H1 (cell line): Measurements from ENCODE around the gene DCPS. TPM values are rescaled to one million over a fixed set of nuclear protein-coding genes. Genes with fewer than 3 reads are reported as not detected.

Experiments
- CTCF ChIA-PET: fragments of 300-600 bp; sonication (Branson Sonifier 250); formaldehyde crosslinking; loops from one replicate; lab custom pipeline; 2021; ENCODE audit not compliant: partially characterized antibody; lab: Charles Lee
- POLR2A ChIA-PET: fragments of 300-600 bp; sonication (Branson Sonifier 250); formaldehyde crosslinking; loops from one replicate; lab custom pipeline; 2021; ENCODE audit warnings: inconsistent platforms; ENCODE audit not compliant: partially characterized antibody; lab: Charles Lee
- DNase-seq, 2 experiments: peaks; one replicate each; pipeline versions ENCODE4 v3.0.0 to v3.0.0-alpha.2; 2010 to 2022; ENCODE audit warnings: low spot score in 2 of 2, low read depth in 1 of 2, mixed read lengths in 1 of 2
- FAIRE-seq: peaks from 2 replicates; lab custom pipeline; 2011; peaks lifted over from hg19 to GRCh38; lab: Jason Lieb, UNC
- H2AFZ ChIP-seq: 2 replicates; pipeline ENCODE4 v1.8.1; 2012; ENCODE audit warnings: low read length, inconsistent platforms
- H2AK5ac ChIP-seq: 2 replicates; pipeline ENCODE4 v1.6.1; 2013; ENCODE audit warnings: low read depth, low read length
- H2BK120ac ChIP-seq: replicated peaks from 2 replicates; pipeline ENCODE3; 2013; ENCODE audit warnings: low read depth, low read length, inconsistent platforms
- H2BK12ac ChIP-seq: 2 replicates; pipeline ENCODE4 v1.6.1; 2013; ENCODE audit warnings: low read depth, low read length
- H2BK15ac ChIP-seq: 2 replicates; pipeline ENCODE4 v1.6.1; 2013; ENCODE audit warnings: low read length
- H2BK20ac ChIP-seq: 2 replicates; pipeline ENCODE4 v1.6.1; 2013; ENCODE audit warnings: low read length
- H2BK5ac ChIP-seq: 2 replicates; pipeline ENCODE4 v1.6.1; 2013; ENCODE audit warnings: low read depth, low read length
- H3K14ac ChIP-seq: 2 replicates; pipeline ENCODE4 v1.6.1; 2013; ENCODE audit warnings: inconsistent platforms; ENCODE audit not compliant: insufficient read length
- H3K18ac ChIP-seq: 2 replicates; pipeline ENCODE4 v1.6.1; 2013; ENCODE audit warnings: low read length; ENCODE audit errors: extremely low read depth
- H3K23ac ChIP-seq: 2 replicates; pipeline ENCODE4 v1.6.1; 2013; ENCODE audit warnings: inconsistent platforms; ENCODE audit not compliant: insufficient read length
- H3K23me2 ChIP-seq: 2 replicates; pipeline ENCODE4 v1.6.1; 2013; ENCODE audit warnings: low read depth, low read length
- H3K27ac ChIP-seq: 2 replicates; pipeline ENCODE4 v1.6.1; 2011; ENCODE audit warnings: low read depth, low read length, inconsistent platforms
- H3K27me3 ChIP-seq, 4 experiments: replicated peaks in 1 of 4; 1 replicate in 1 of 4; 2 replicates in 3 of 4; pipeline versions ENCODE4 v1.6.1 to v1.8.1; 2011 to 2013; ENCODE audit warnings: low read length in 3 of 4, mild to moderate bottlenecking in 3 of 4, inconsistent platforms in 2 of 4, mixed read lengths in 2 of 4, moderate library complexity in 1 of 4; ENCODE audit not compliant: control insufficient read depth in 3 of 4, insufficient read depth in 3 of 4; ENCODE audit errors: extremely low read depth in 1 of 4
- H3K36me3 ChIP-seq, 4 experiments: 2 replicates each; pipeline versions ENCODE4 v1.6.1 to v1.8.1; 2011 to 2013; ENCODE audit warnings: mild to moderate bottlenecking in 4 of 4, low read length in 3 of 4, moderate library complexity in 2 of 4, control low read depth in 1 of 4, inconsistent platforms in 1 of 4; ENCODE audit not compliant: insufficient read depth in 4 of 4, control insufficient read depth in 2 of 4
- H3K4ac ChIP-seq: replicated peaks from 2 replicates; pipeline ENCODE3; 2013; ENCODE audit warnings: low read length, low read depth, mixed read lengths, inconsistent platforms; ENCODE audit not compliant: insufficient read length
- H3K4me1 ChIP-seq, 4 experiments: replicated peaks in 1 of 4; 1 replicate in 1 of 4; 2 replicates in 3 of 4; pipeline versions ENCODE4 v1.6.1 to v1.8.1; 2011 to 2013; ENCODE audit warnings: low read length in 3 of 4, inconsistent platforms in 2 of 4, mixed read lengths in 1 of 4; ENCODE audit not compliant: insufficient read depth in 4 of 4, control insufficient read depth in 3 of 4
- H3K4me2 ChIP-seq, 2 experiments: 2 replicates each; pipeline versions ENCODE4 v1.6.1 to v1.8.1; 2011 to 2013; ENCODE audit warnings: low read depth in 2 of 2, low read length in 2 of 2, control low read depth in 1 of 2, inconsistent platforms in 1 of 2, mild to moderate bottlenecking in 1 of 2; ENCODE audit not compliant: insufficient read depth in 1 of 2
- H3K4me3 ChIP-seq, 4 experiments: fragments of 200-600, 300-600 bp in 1 of 4; sonication (generic), shearing (Covaris generic), sonication (Bioruptor Twin) in 1 of 4; 2 replicates each; pipeline versions ENCODE4 v1.5.1 to v1.8.1; 2011 to 2016; ENCODE audit warnings: low read length in 4 of 4, low read depth in 3 of 4, control low read depth in 2 of 4, inconsistent platforms in 2 of 4, mild to moderate bottlenecking in 2 of 4, mixed read lengths in 1 of 4, moderate library complexity in 1 of 4; ENCODE audit not compliant: insufficient read depth in 2 of 4; ENCODE audit errors: extremely low read depth in 1 of 4
- H3K56ac ChIP-seq: replicated peaks from 2 replicates; pipeline ENCODE3; 2013; ENCODE audit warnings: low read depth, mild to moderate bottlenecking, mixed read lengths, low read length, inconsistent platforms; ENCODE audit not compliant: insufficient read length
- H3K79me1 ChIP-seq: 2 replicates; pipeline ENCODE4 v1.6.1; 2013; ENCODE audit warnings: low read depth, low read length, control low read depth
- H3K79me2 ChIP-seq, 2 experiments: 2 replicates each; pipeline versions ENCODE4 v1.6.1 to v1.8.1; 2012 to 2013; ENCODE audit warnings: low read length in 2 of 2, mild to moderate bottlenecking in 2 of 2, inconsistent platforms in 1 of 2; ENCODE audit not compliant: insufficient read depth in 2 of 2, control insufficient read depth in 1 of 2
- H3K9ac ChIP-seq, 4 experiments: replicated peaks in 1 of 4; 1 replicate in 1 of 4; 2 replicates in 3 of 4; pipeline versions ENCODE4 v1.6.1 to v1.8.1; 2011 to 2013; ENCODE audit warnings: low read depth in 3 of 4, low read length in 3 of 4, control low read depth in 2 of 4, mild to moderate bottlenecking in 2 of 4, moderate library complexity in 2 of 4, inconsistent platforms in 1 of 4; ENCODE audit errors: extremely low read depth in 1 of 4
- H3K9me3 ChIP-seq, 2 experiments: 2 replicates each; pipeline versions ENCODE4 v1.6.1 to v1.8.1; 2012 to 2013; ENCODE audit warnings: mild to moderate bottlenecking in 2 of 2, moderate library complexity in 2 of 2, control low read depth in 1 of 2, inconsistent platforms in 1 of 2, low read depth in 1 of 2, low read length in 1 of 2, mixed read lengths in 1 of 2; ENCODE audit not compliant: insufficient read depth in 2 of 2
- H4K20me1 ChIP-seq, 2 experiments: replicated peaks in 1 of 2; 2 replicates each; pipeline versions ENCODE3 to v1.8.1; 2011 to 2013; ENCODE audit warnings: inconsistent platforms in 2 of 2, low read length in 2 of 2, mild to moderate bottlenecking in 1 of 2; ENCODE audit not compliant: insufficient read depth in 2 of 2, control insufficient read depth in 1 of 2
- H4K5ac ChIP-seq: 2 replicates; pipeline ENCODE4 v1.6.1; 2013; ENCODE audit warnings: low read length, low read depth, mixed read lengths, inconsistent platforms; ENCODE audit not compliant: insufficient read length
- H4K8ac ChIP-seq: 2 replicates; pipeline ENCODE4 v1.8.0; 2013; ENCODE audit warnings: mild to moderate bottlenecking, moderate library complexity, low read length, inconsistent platforms; ENCODE audit not compliant: insufficient read depth; ENCODE audit errors: extremely low read depth
- H4K91ac ChIP-seq: replicated peaks from 2 replicates; pipeline ENCODE3; 2013; ENCODE audit warnings: low read length, mixed read lengths, inconsistent platforms; ENCODE audit not compliant: insufficient read length
- ASH2L ChIP-seq: fragments of 200-600, 300-600 bp; sonication (generic); IDR thresholded peaks from one replicate; pipeline ENCODE4 v1.7.1; 2017; ENCODE audit warnings: low read length
- CBX8 ChIP-seq: fragments of 300-800, 300-1000 bp; sonication (generic); IDR thresholded peaks from 2 replicates; pipeline ENCODE4 v1.7.1; 2016; ENCODE audit warnings: low read depth, low read length, borderline replicate concordance
- EP300 ChIP-seq, 2 experiments: IDR thresholded peaks; 1 replicate in 1 of 2; 2 replicates in 1 of 2; pipeline ENCODE4 v1.6.1; 2011 to 2012; ENCODE audit warnings: low read depth in 2 of 2, low read length in 2 of 2, mild to moderate bottlenecking in 2 of 2, borderline replicate concordance in 1 of 2, inconsistent platforms in 1 of 2, moderate library complexity in 1 of 2
- POLR2AphosphoS5 ChIP-seq: IDR thresholded peaks from 2 replicates; pipeline ENCODE4 v1.6.1; 2011; ENCODE audit warnings: low read depth, low read length
- SIRT6 ChIP-seq: IDR thresholded peaks from one replicate; pipeline ENCODE4 v1.7.1; 2012; ENCODE audit warnings: low read length, inconsistent platforms
- SIX5 ChIP-seq: IDR thresholded peaks from 2 replicates; pipeline ENCODE4 v1.6.1; 2011; ENCODE audit warnings: mild to moderate bottlenecking, low read depth, low read length
- SP4 ChIP-seq: IDR thresholded peaks from 2 replicates; pipeline ENCODE4 v1.6.1; 2012; ENCODE audit warnings: low read length, inconsistent platforms
- SRF ChIP-seq: IDR thresholded peaks from 2 replicates; pipeline ENCODE4 v1.6.1; 2011; ENCODE audit warnings: mild to moderate bottlenecking, low read depth, low read length, moderate library complexity
- WGBS, 2 experiments: shearing (Covaris generic) in 1 of 2; methylation state at CpG; one replicate each; pipeline versions ENCODE4 v1.1.6 to v1.1.7; 2013 to 2015; ENCODE audit warnings: low lambda C conversion rate in 2 of 2, mixed read lengths in 2 of 2, inconsistent platforms in 1 of 2, low coverage in 1 of 2, missing lambda C conversion rate in 1 of 2; ENCODE audit not compliant: insufficient replicate concordance in 2 of 2, insufficient coverage in 1 of 2, insufficient read length in 1 of 2; ENCODE audit errors: extremely low coverage in 1 of 2, missing lambda C conversion rate in 1 of 2; 5-methylcytosine and 5-hydroxymethylcytosine counted together
- polyA plus RNA-seq, 7 experiments: library from polyadenylated mRNA; depleted of rRNA in 3 of 7; stranded (reverse) in 5 of 7; unstranded in 2 of 7; fragments of >200 nt in 5 of 7; fragments of 200-250 nt in 2 of 7; gene quantifications; 1 replicate in 5 of 7; 2 replicates in 1 of 7; 4 replicates in 1 of 7; pipeline versions ENCODE4 v1.2.1 to v1.2.3, GENCODE V29; 2011 to 2013; ENCODE audit warnings: missing spikeins in 2 of 7, mixed read lengths in 2 of 7
- total RNA-seq: library from RNA; stranded (reverse); fragmentation: NEBNext Ultra II Directional; extraction: Animal tissue kit (Norgen Biotek cat#: 25700); gene quantifications from 2 replicates; pipeline ENCODE4 v1.2.1, GENCODE V29; 2021
- TF ChIP-seq, protein P1 (sequence below): IDR thresholded peaks from 2 replicates; pipeline ENCODE4 v1.6.1; 2012; ENCODE audit warnings: inconsistent platforms
- TF ChIP-seq, protein P2 (sequence below): IDR thresholded peaks from 2 replicates; pipeline ENCODE4 v1.6.1; 2012; ENCODE audit warnings: inconsistent platforms

Gene DCPS
- total and polyA plus RNA-seq, 2 of the 8 experiments (the other 6 are each of a cell fraction or from before 2014, with no cell fraction given) = 24.6 to 55.2 TPM

DNA sequence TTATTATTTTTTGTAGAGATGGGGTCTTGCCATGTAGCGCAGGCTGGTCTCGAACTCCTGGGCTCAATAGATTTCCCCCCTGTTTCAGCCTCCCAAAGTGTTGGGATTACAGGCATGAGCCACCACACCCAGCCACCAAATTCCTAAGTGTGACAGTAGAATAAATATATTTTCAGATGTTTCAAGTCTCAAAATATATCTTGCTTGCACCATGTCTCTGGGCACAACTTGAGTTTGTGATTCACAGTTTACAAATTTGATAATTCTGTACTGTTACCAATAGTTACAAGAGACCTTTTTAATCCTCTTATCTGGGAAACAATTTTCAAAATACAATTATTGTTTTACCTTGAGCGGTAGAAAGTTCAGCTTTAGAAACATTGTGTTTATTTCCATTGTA lies 19.1 kb downstream of the DCPS start:
- H3K79me1 ChIP-seq = peaks cover 4% of the 10 kb centered on the region; the same call in 1 of the 2 replicates
- no peak overlapping the region for H2BK120ac ChIP-seq
- TF ChIP-seq SIRT6 (no peak), ASH2L (no peak), SP4 (no peak), SRF (no peak), POLR2AphosphoS5 (no peak), CBX8 (no peak), SIX5 (no peak), EP300 (IDR thresholded peaks at IDR 0.05; ENCODE audit: borderline replicate concordance in 1 of 2, low read depth in 2 of 2, low read length in 2 of 2) (no peak)
- TF ChIP-seq, protein P1, sequence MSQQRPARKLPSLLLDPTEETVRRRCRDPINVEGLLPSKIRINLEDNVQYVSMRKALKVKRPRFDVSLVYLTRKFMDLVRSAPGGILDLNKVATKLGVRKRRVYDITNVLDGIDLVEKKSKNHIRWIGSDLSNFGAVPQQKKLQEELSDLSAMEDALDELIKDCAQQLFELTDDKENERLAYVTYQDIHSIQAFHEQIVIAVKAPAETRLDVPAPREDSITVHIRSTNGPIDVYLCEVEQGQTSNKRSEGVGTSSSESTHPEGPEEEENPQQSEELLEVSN = no peak
- TF ChIP-seq, protein P2, sequence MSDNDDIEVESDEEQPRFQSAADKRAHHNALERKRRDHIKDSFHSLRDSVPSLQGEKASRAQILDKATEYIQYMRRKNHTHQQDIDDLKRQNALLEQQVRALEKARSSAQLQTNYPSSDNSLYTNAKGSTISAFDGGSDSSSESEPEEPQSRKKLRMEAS = no peak
- no peak overlapping the region for H3K14ac ChIP-seq
- H3K56ac ChIP-seq = no peak overlapping the region
- no peaks in the 10 kb centered on the region for H3K27me3 ChIP-seq
- no peak overlapping the region for H3K4ac ChIP-seq
- no peaks in the 10 kb centered on the region for H3K23me2 ChIP-seq
- no peak overlapping the region for H2AFZ ChIP-seq
- no peaks in the 10 kb centered on the region for H3K9me3 ChIP-seq
- FAIRE-seq = no peak
- H3K27ac ChIP-seq = no peak overlapping the region
- H4K20me1 ChIP-seq = peaks cover 0 to 4% of the 10 kb centered on the region in 2 experiments
- no peaks in the 10 kb centered on the region for H3K36me3 ChIP-seq
- no peaks in the 10 kb centered on the region for H3K79me2 ChIP-seq
- no peak overlapping the region for H4K91ac ChIP-seq
- no peak overlapping the region for H3K18ac ChIP-seq
- ChIA-PET POLR2A (no interaction called here), CTCF (interaction anchor here (0.5 to 1.2 kb wide), 2 partner anchors 13 to 156 kb away, joined by 3 read pairs; no protein-coding TSS in a partner anchor)
- H3K4me1 ChIP-seq = peaks cover 0 to under 1% (median 0%) of the 10 kb centered on the region in 4 experiments; a peak in 2 of 7 replicates
- DNase-seq = no peak
- no peak overlapping the region for H3K23ac ChIP-seq
- no peak overlapping the region for H3K4me3 ChIP-seq
- no peak overlapping the region for H3K4me2 ChIP-seq
- no peak overlapping the region for H2BK5ac ChIP-seq
- no peak overlapping the region for H3K9ac ChIP-seq
- 100% methylated on average over 3 of the region's 3 CpGs; no CpG with 5 or more reads in 1 of the 2 experiments for WGBS, 2 experiments
- no peak overlapping the region for H2BK20ac ChIP-seq
- H4K5ac ChIP-seq = no peak overlapping the region
- H4K8ac ChIP-seq = no peak overlapping the region
- no peak overlapping the region for H2AK5ac ChIP-seq
- H2BK15ac ChIP-seq = no peak overlapping the region
- H2BK12ac ChIP-seq = no peak overlapping the region
